HCT116 (cell line): Measurements from ENCODE around the gene SEC14L1. TPM values are rescaled to one million over a fixed set of nuclear protein-coding genes. Genes with fewer than 3 reads are reported as not detected.
"Not testable (repeated sequence)": the region's sequence is repeated elsewhere in the genome, so short reads cannot be mapped to it uniquely, and the experiment has no call there.

Source experiments
- ATAC-seq: fragments of 200-7000 bp; cut with Tn5 transposase; 2 replicates; pipeline ENCODE4 v1.9.1; 2020; ENCODE audit warnings: mild to moderate bottlenecking, moderate library complexity
- BruUV-seq: library from RNA; stranded (reverse); fragments of 400-500 nt; replicated peaks from 2 replicates; lab custom pipeline; 2021; lab: Mats Ljungman, UMichigan
- CTCF ChIA-PET: fragments of 300-600 bp; sonication (Branson Sonifier 250); formaldehyde crosslinking; loops from one replicate; lab custom pipeline; 2021; ENCODE audit warnings: antibody characterized with exemption; lab: Charles Lee
- POLR2A ChIA-PET: fragments of 300-600, 350-600 bp; sonication (Branson Sonifier 250); formaldehyde crosslinking; loops from one replicate; lab custom pipeline; 2021; ENCODE audit warnings: antibody characterized with exemption; lab: Charles Lee
- RAD21 ChIA-PET, 2 experiments: fragments of 300-600 bp; sonication (Branson Sonifier 250); formaldehyde crosslinking; loops; one replicate each; lab custom pipeline; 2023; ENCODE audit warnings: low total read pairs in 2 of 2; ENCODE audit not compliant: uncharacterized antibody in 2 of 2, unreplicated experiment in 2 of 2, low non-redundant PET in 1 of 2; lab: Charles Lee
- DNase-seq: peaks from one replicate; pipeline ENCODE4 v3.0.0-alpha.2; 2010; ENCODE audit warnings: low read depth, low spot score
- H2AFZ ChIP-seq: fragments of 200-600 bp; shearing (Covaris generic), sonication (generic); 2 replicates; pipeline ENCODE4 v1.6.1; 2017; ENCODE audit warnings: low read depth, mixed run types, mixed read lengths, antibody characterized with exemption, low read length; ENCODE audit not compliant: poor library complexity, severe bottlenecking
- H3K27ac ChIP-seq: 2 replicates; pipeline ENCODE4 v1.5.1; 2012; ENCODE audit warnings: low read depth, low read length
- H3K27me3 ChIP-seq: fragments of 200-600 bp; sonication (generic); 2 replicates; pipeline ENCODE4 v1.6.1; 2016; ENCODE audit warnings: mixed run types, low read length, mixed read lengths; ENCODE audit not compliant: insufficient read depth
- H3K36me3 ChIP-seq, 2 experiments: fragments of 200-500 bp in 1 of 2; fragments of 200-600 bp in 1 of 2; sonication (Bioruptor generic) in 1 of 2; sonication (generic) in 1 of 2; 2 replicates each; pipeline versions ENCODE4 v1.5.1 to v1.6.1; 2014 to 2016; ENCODE audit warnings: low read length in 2 of 2, inconsistent platforms in 1 of 2, mixed read lengths in 1 of 2, mixed run types in 1 of 2; ENCODE audit not compliant: insufficient read depth in 2 of 2, control insufficient read depth in 1 of 2
- H3K4me1 ChIP-seq, 2 experiments: fragments of 200-600 bp in 1 of 2; sonication (generic) in 1 of 2; 2 replicates each; pipeline versions ENCODE4 v1.5.1 to v1.6.1; 2012 to 2017; ENCODE audit warnings: low read length in 2 of 2, inconsistent platforms in 1 of 2, mild to moderate bottlenecking in 1 of 2, mixed read lengths in 1 of 2, mixed run types in 1 of 2, moderate library complexity in 1 of 2; ENCODE audit not compliant: insufficient read depth in 2 of 2, control insufficient read depth in 1 of 2
- H3K4me2 ChIP-seq: fragments of 200-600 bp; sonication (generic); 2 replicates; pipeline ENCODE4 v1.6.1; 2017; ENCODE audit warnings: mixed run types, low read length, mixed read lengths
- H3K4me3 ChIP-seq, 2 experiments: fragments of 200-600 bp in 1 of 2; sonication (generic) in 1 of 2; replicated peaks in 1 of 2; 2 replicates each; pipeline ENCODE4 v1.5.1; 2011 to 2016; ENCODE audit warnings: low read length in 2 of 2, control low read depth in 1 of 2, low read depth in 1 of 2, mild to moderate bottlenecking in 1 of 2, mixed read lengths in 1 of 2, mixed run types in 1 of 2
- H3K79me2 ChIP-seq: fragments of 200-600 bp; sonication (generic); 2 replicates; pipeline ENCODE4 v1.6.1; 2017; ENCODE audit warnings: mild to moderate bottlenecking, mixed run types, low read length, moderate library complexity, mixed read lengths; ENCODE audit not compliant: insufficient read depth
- H3K9ac ChIP-seq: fragments of 200-600 bp; sonication (generic); 2 replicates; pipeline ENCODE4 v1.6.1; 2016; ENCODE audit warnings: low read length, mixed read lengths
- H3K9me2 ChIP-seq: fragments of 200-600 bp; sonication (generic), shearing (Covaris generic); 2 replicates; pipeline ENCODE4 v1.6.1; 2017; ENCODE audit warnings: mixed run types, mild to moderate bottlenecking, moderate library complexity; ENCODE audit not compliant: insufficient read depth
- H3K9me3 ChIP-seq, 2 experiments: fragments of 200-500 bp in 1 of 2; fragments of 200-600 bp in 1 of 2; sonication (Bioruptor generic) in 1 of 2; sonication (generic) in 1 of 2; 2 replicates each; pipeline ENCODE4 v1.6.1; 2014 to 2017; ENCODE audit warnings: low read length in 2 of 2, mixed read lengths in 2 of 2, inconsistent platforms in 1 of 2, low read depth in 1 of 2, mild to moderate bottlenecking in 1 of 2, mixed run types in 1 of 2, moderate library complexity in 1 of 2; ENCODE audit not compliant: control insufficient read depth in 1 of 2, insufficient read depth in 1 of 2
- H4K20me1 ChIP-seq: fragments of 200-600 bp; sonication (generic), shearing (Covaris generic); 2 replicates; pipeline ENCODE4 v1.6.1; 2017; ENCODE audit warnings: mixed run types, mild to moderate bottlenecking, moderate library complexity; ENCODE audit not compliant: insufficient read depth
- EZH2 ChIP-seq: fragments of 200-600 bp; sonication (generic); IDR thresholded peaks from 2 replicates; pipeline ENCODE4 v1.6.1; 2017; ENCODE audit warnings: antibody characterized with exemption, mixed run types
- FOSL1 ChIP-seq: IDR thresholded peaks from 2 replicates; pipeline ENCODE4 v1.6.1; 2012; ENCODE audit warnings: low read depth
- POLR2AphosphoS5 ChIP-seq: IDR thresholded peaks from 2 replicates; pipeline ENCODE4 v1.6.1; 2011; ENCODE audit warnings: mild to moderate bottlenecking, low read depth, low read length, moderate library complexity
- ZNF274 ChIP-seq: fragments of 200-500 bp; sonication (Bioruptor generic); IDR thresholded peaks from 2 replicates; pipeline ENCODE4 v1.6.1; 2014; ENCODE audit warnings: mild to moderate bottlenecking, low read depth, low read length, inconsistent platforms
- intact Hi-C: fragments of 100-400 bp; cut with micrococcal nuclease; formaldehyde crosslinking; loops from 2 replicates; pipeline ENCODE4 v1.10.0; 2022
- total RNA-seq: library from RNA; stranded (reverse); gene quantifications from one replicate; pipeline ENCODE4 v1.2.1, GENCODE V29; 2021; ENCODE audit not compliant: unreplicated experiment
- TF ChIP-seq, protein P1 (sequence below): IDR thresholded peaks from 2 replicates; pipeline ENCODE4 v1.6.1; 2012; ENCODE audit warnings: low read depth

The SEC14L1 gene
- total RNA-seq, 1 experiment from 2014 or later: 59.7 TPM

DNA sequence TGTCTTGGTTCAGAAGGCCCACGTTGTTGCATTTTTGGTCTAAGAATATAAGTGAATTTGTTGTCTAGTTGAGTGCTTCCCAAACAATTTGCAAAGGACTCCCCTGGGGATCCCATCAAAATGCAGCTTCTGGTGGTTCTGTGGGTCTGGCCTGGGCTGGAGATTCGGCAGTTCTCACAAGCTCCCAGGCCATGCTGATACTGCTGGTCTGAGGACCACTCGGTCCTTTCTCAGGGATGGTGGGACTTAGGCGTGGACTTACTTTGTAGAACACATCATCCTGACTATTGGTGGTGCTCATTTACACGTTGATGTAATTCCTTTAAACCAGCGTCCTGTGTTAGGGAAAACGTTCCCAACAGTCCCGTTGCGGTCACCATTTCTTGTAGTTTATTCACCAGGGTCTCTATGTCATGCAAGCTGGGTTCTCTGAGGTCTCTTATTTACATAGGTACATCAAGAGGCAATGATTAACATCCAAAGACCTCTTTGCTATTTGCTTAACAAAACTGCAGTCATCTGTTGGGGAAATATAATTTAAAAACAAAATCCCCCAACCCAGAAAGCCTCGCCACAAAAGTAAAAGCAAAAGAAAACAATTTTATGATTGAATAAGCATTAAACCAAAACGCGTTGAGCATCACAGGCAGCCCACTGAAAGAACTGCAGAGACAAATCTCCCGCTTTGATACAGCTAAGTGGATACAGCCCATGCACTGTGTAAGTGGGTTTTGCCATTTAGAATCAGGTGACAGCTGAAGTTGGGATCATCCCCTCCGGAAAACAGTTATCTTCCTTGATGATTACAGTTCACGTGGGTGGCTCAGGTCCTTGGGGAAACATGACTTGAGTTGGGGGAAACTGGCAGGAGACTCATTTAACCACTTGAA, 39.0 kb upstream of the SEC14L1 start:
- POLR2A ChIA-PET: interaction anchor here (1.2 kb wide), 1 partner anchor 11 kb away, joined by 5 read pairs; no protein-coding TSS in a partner anchor
- peaks cover 14% of the 10 kb centered on the region for H3K79me2 ChIP-seq
- H4K20me1 ChIP-seq: no peaks in the 10 kb centered on the region; the same call in 1 of the 2 replicates
- H3K4me1 ChIP-seq: peaks cover 6 to 19% of the 10 kb centered on the region in 2 experiments; a peak in 2 of 4 replicates
- CTCF ChIA-PET: no interaction called here
- peaks cover 10 to 23% of the 10 kb centered on the region in 2 experiments; a peak in 3 of 4 replicates for H3K36me3 ChIP-seq
- DNase-seq (no peak), ATAC-seq (no peak)
- H2AFZ ChIP-seq: no peak overlapping the region
- H3K4me3 ChIP-seq: no peak overlapping the region
- intact Hi-C loops: no loop called here
- H3K27me3 ChIP-seq: no peaks in the 10 kb centered on the region
- H3K9me2 ChIP-seq: no peaks in the 10 kb centered on the region
- H3K9me3 ChIP-seq: no peaks in the 10 kb centered on the region
- no TSS peak for BruUV-seq
- no peak overlapping the region for H3K4me2 ChIP-seq
- RAD21 ChIA-PET: no interaction called here
- no peak overlapping the region for H3K9ac ChIP-seq
- no peak for TF ChIP-seq ZNF274
- TF ChIP-seq FOSL1: no peak
- TF ChIP-seq POLR2AphosphoS5: no peak
- no peak for TF ChIP-seq EZH2
- TF ChIP-seq, protein P1, sequence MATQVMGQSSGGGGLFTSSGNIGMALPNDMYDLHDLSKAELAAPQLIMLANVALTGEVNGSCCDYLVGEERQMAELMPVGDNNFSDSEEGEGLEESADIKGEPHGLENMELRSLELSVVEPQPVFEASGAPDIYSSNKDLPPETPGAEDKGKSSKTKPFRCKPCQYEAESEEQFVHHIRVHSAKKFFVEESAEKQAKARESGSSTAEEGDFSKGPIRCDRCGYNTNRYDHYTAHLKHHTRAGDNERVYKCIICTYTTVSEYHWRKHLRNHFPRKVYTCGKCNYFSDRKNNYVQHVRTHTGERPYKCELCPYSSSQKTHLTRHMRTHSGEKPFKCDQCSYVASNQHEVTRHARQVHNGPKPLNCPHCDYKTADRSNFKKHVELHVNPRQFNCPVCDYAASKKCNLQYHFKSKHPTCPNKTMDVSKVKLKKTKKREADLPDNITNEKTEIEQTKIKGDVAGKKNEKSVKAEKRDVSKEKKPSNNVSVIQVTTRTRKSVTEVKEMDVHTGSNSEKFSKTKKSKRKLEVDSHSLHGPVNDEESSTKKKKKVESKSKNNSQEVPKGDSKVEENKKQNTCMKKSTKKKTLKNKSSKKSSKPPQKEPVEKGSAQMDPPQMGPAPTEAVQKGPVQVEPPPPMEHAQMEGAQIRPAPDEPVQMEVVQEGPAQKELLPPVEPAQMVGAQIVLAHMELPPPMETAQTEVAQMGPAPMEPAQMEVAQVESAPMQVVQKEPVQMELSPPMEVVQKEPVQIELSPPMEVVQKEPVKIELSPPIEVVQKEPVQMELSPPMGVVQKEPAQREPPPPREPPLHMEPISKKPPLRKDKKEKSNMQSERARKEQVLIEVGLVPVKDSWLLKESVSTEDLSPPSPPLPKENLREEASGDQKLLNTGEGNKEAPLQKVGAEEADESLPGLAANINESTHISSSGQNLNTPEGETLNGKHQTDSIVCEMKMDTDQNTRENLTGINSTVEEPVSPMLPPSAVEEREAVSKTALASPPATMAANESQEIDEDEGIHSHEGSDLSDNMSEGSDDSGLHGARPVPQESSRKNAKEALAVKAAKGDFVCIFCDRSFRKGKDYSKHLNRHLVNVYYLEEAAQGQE: no peak
- no peak overlapping the region for H3K27ac ChIP-seq

DNA sequence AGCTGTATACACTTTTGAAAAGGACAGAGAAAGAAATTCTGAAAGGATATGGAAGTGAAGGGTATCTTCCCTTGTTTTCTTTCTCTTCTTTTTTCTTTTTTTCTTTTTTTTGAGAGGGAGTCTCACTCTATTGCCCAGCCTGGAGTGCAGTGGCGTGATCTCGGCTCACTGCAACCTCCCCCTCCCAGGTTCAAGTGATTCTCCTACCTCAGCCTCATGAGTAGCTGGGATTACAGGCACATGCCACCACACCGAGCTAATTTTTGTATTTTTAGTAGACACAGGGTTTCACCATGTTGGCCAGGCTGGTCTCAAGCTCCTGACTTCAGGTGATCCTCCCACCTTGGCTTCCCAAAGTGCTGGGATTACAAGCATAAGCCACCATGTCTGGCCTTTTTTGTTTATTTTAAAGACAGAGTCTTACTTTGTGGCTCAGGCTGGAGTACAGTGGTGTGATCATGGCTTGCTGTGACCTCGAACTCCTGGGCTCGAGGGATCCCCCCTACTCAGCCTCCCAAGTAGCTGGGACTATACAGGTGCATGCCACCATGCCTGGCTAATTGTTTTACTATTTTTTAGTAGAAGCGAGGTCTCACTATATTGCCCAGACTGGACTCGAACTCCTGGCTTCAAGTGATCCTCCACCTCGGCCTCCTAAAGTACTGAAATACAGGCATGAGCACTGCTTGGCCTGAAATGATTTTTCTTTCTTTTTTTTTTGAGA, 38.2 kb upstream of the SEC14L1 start:
- H2AFZ ChIP-seq, DNase-seq, intact Hi-C loops, H3K4me2 ChIP-seq, H3K27me3 ChIP-seq, RAD21 ChIA-PET, H3K27ac ChIP-seq, H3K79me2 ChIP-seq, CTCF ChIA-PET, BruUV-seq, ATAC-seq, POLR2A ChIA-PET, H3K9ac ChIP-seq, H3K9me3 ChIP-seq, H3K4me3 ChIP-seq, H3K9me2 ChIP-seq, H4K20me1 ChIP-seq: not testable (repeated sequence)
- peaks cover 6 to 19% of the 10 kb centered on the region in 2 experiments; a peak in 2 of 4 replicates for H3K4me1 ChIP-seq
- H3K36me3 ChIP-seq: peaks cover 7 to 20% of the 10 kb centered on the region in 2 experiments; a peak in 3 of 4 replicates
